Measurements from ENCODE around the gene LIX1. TPM values are rescaled to one million over a fixed set of nuclear protein-coding genes. Genes with fewer than 3 reads are reported as not detected.
A peak's percentile ranks its signal among the peaks of the same experiment; 100 is the strongest.

LIX1 gene
- polyA plus RNA-seq, 1 donor from 2014 or later = 1.9 TPM

GRCh38 chr5:97149709-97150108, 7.3 kb upstream of the LIX1 start:
- Histone ChIP-seq H3K9ac (ENCODE audit: low read length) (no peak overlapping the region), H4K20me1 (ENCODE audit: insufficient read depth) (no peaks in the 10 kb centered on the region), H3K27ac (ENCODE audit: low read length) (no peak overlapping the region), H3K79me2 (replicated peaks; ENCODE audit: insufficient read depth, low read length) (no peaks in the 10 kb centered on the region), H3K4me2 (ENCODE audit: low read length) (no peak overlapping the region), H2AFZ (ENCODE audit: low read depth, low read length) (no peak overlapping the region), H3K4me3 (ENCODE audit: low read length) (no peak overlapping the region), H3K9me3 (ENCODE audit: low read length) (peaks cover 3% of the 10 kb centered on the region), H3F3A (ENCODE audit: insufficient read depth, low read length, poor library complexity, severe bottlenecking) (no peaks in the 10 kb centered on the region), H3K36me3 (ENCODE audit: insufficient read depth, low read length) (no peaks in the 10 kb centered on the region), H3K27me3 (ENCODE audit: insufficient read depth, low read depth, low read length) (no peaks in the 10 kb centered on the region), H3K9me2 (ENCODE audit: insufficient read depth, low read length) (no peaks in the 10 kb centered on the region)
- TF ChIP-seq RAD21 (conservative IDR thresholded peaks at IDR 0.05) (no peak), POLR2AphosphoS5 (IDR thresholded peaks at IDR 0.05) (peak; percentile 26)

GRCh38 chr5:97148288-97148687, 5.9 kb upstream of the LIX1 start:
- Histone ChIP-seq H4K20me1 (ENCODE audit: insufficient read depth) (no peaks in the 10 kb centered on the region), H2AFZ (ENCODE audit: low read depth, low read length) (no peak overlapping the region), H3K9me3 (ENCODE audit: low read length) (no peaks in the 10 kb centered on the region), H3F3A (ENCODE audit: insufficient read depth, low read length, poor library complexity, severe bottlenecking) (no peaks in the 10 kb centered on the region), H3K4me2 (ENCODE audit: low read length) (no peak overlapping the region), H3K9ac (ENCODE audit: low read length) (no peak overlapping the region), H3K27ac (ENCODE audit: low read length) (no peak overlapping the region), H3K9me2 (ENCODE audit: insufficient read depth, low read length) (no peaks in the 10 kb centered on the region), H3K27me3 (ENCODE audit: insufficient read depth, low read depth, low read length) (no peaks in the 10 kb centered on the region), H3K36me3 (ENCODE audit: insufficient read depth, low read length) (no peaks in the 10 kb centered on the region), H3K79me2 (replicated peaks; ENCODE audit: insufficient read depth, low read length) (no peaks in the 10 kb centered on the region), H3K4me3 (ENCODE audit: low read length) (no peak overlapping the region)
- TF ChIP-seq REST (IDR thresholded peaks at IDR 0.05; ENCODE audit: borderline replicate concordance) (no peak), MXI1 (conservative IDR thresholded peaks at IDR 0.05; ENCODE audit: poor library complexity, severe bottlenecking) (no peak), POLR2AphosphoS5 (IDR thresholded peaks at IDR 0.05) (no peak), TAF1 (IDR thresholded peaks at IDR 0.05; ENCODE audit: low read depth) (no peak), EZH2 (IDR thresholded peaks at IDR 0.05; ENCODE audit: borderline replicate concordance, insufficient read depth, low read length, poor library complexity, severe bottlenecking) (no peak), EP300 (conservative IDR thresholded peaks at IDR 0.05; ENCODE audit: poor library complexity, severe bottlenecking) (no peak), SMC3 (conservative IDR thresholded peaks at IDR 0.05; ENCODE audit: poor library complexity) (no peak), RAD21 (conservative IDR thresholded peaks at IDR 0.05) (no peak), CTCF (IDR thresholded peaks at IDR 0.05; ENCODE audit: poor library complexity, severe bottlenecking) (no peak)

GRCh38 chr5:97143704-97144103, 1.3 kb upstream of the LIX1 start:
- no peaks in the 10 kb centered on the region for H3K9me3 ChIP-seq (ENCODE audit: low read length)
- no peaks in the 10 kb centered on the region for H3K27me3 ChIP-seq (ENCODE audit: insufficient read depth, low read depth, low read length)
- peaks cover 19% of the 10 kb centered on the region for H3K79me2 ChIP-seq (replicated peaks; ENCODE audit: insufficient read depth, low read length)
- H2AFZ ChIP-seq (ENCODE audit: low read depth, low read length) = no peak overlapping the region
- no peak overlapping the region for H3K9ac ChIP-seq (ENCODE audit: low read length)
- no peaks in the 10 kb centered on the region for H3K36me3 ChIP-seq (ENCODE audit: insufficient read depth, low read length)
- no peak overlapping the region for H3K27ac ChIP-seq (ENCODE audit: low read length)
- H3K4me2 ChIP-seq (ENCODE audit: low read length) = no peak overlapping the region
- H3K9me2 ChIP-seq (ENCODE audit: insufficient read depth, low read length) = no peaks in the 10 kb centered on the region
- TF ChIP-seq RAD21 (conservative IDR thresholded peaks at IDR 0.05) (no peak), MXI1 (conservative IDR thresholded peaks at IDR 0.05; ENCODE audit: poor library complexity, severe bottlenecking) (no peak), CTCF (IDR thresholded peaks at IDR 0.05; ENCODE audit: poor library complexity, severe bottlenecking) (no peak), REST (IDR thresholded peaks at IDR 0.05; ENCODE audit: borderline replicate concordance) (no peak), SMC3 (conservative IDR thresholded peaks at IDR 0.05; ENCODE audit: poor library complexity) (no peak)
- H3K4me3 ChIP-seq (ENCODE audit: low read length) = no peak overlapping the region
- H4K20me1 ChIP-seq (ENCODE audit: insufficient read depth) = no peaks in the 10 kb centered on the region
- H3F3A ChIP-seq (ENCODE audit: insufficient read depth, low read length, poor library complexity, severe bottlenecking) = no peaks in the 10 kb centered on the region

Data from neural cell (in vitro differentiated cells).